K562 (cell line): ENCODE data around the gene RTL10. TPM values are rescaled to one million over a fixed set of nuclear protein-coding genes. Genes with fewer than 3 reads are reported as not detected.

Experiments
- ATAC-seq: fragments of 200-7000 bp; cut with Tn5 transposase; 3 replicates; pipeline ENCODE4 v1.9.1; 2020; ENCODE audit warnings: moderate library complexity
- BruUV-seq: library from RNA; stranded (reverse); fragments of 400-500 nt; replicated peaks from 2 replicates; lab custom pipeline; 2021; lab: Mats Ljungman, UMichigan
- CTCF ChIA-PET: fragments of 300-600 bp; formaldehyde crosslinking; extraction: SDS; loops from one replicate; lab custom pipeline; 2021; ENCODE audit warnings: low intra/inter-chr PET ratio; lab: Yijun Ruan, JAX
- POLR2A ChIA-PET: fragments of 300-600, 350-650 bp; sonication (Branson Sonifier 250); formaldehyde crosslinking; extraction: SDS; loops from one replicate; lab custom pipeline; 2021; ENCODE audit warnings: antibody characterized with exemption, inconsistent platforms; lab: Yijun Ruan, JAX
- DNase-seq, 4 experiments: peaks; one replicate each; pipeline versions ENCODE4 v3.0.0 to v3.0.0-alpha.2; 2011 to 2018; ENCODE audit warnings: low spot score in 3 of 4, mixed read lengths in 3 of 4; ENCODE audit errors: extremely low read depth in 1 of 4
- FAIRE-seq: peaks from 2 replicates; lab custom pipeline; 2011; peaks lifted over from hg19 to GRCh38; lab: Jason Lieb, UNC
- H2AFZ ChIP-seq: 2 replicates; pipeline ENCODE4 v1.6.0; 2011; ENCODE audit warnings: low read depth, low read length, control low read depth, inconsistent platforms
- H3K27ac ChIP-seq: fragments of 200-600 bp; 3 replicates; pipeline ENCODE4 v1.8.0; 2011; ENCODE audit warnings: low read depth, mild to moderate bottlenecking, control low read depth, inconsistent platforms, low read length, moderate library complexity, mixed read lengths; ENCODE audit errors: extremely low read depth
- H3K27me3 ChIP-seq, 2 experiments: fragments of 300-600 bp in 1 of 2; 2 replicates in 1 of 2; 3 replicates in 1 of 2; pipeline versions ENCODE4 v1.6.0 to v1.8.0; 2011; ENCODE audit warnings: inconsistent platforms in 2 of 2, low read length in 2 of 2, mild to moderate bottlenecking in 1 of 2, mixed read lengths in 1 of 2, moderate library complexity in 1 of 2; ENCODE audit not compliant: control insufficient read depth in 2 of 2, insufficient read depth in 2 of 2
- H3K36me3 ChIP-seq: fragments of 300-600 bp; 3 replicates; pipeline ENCODE4 v1.8.0; 2011; ENCODE audit warnings: mild to moderate bottlenecking, low read length, inconsistent platforms; ENCODE audit not compliant: control insufficient read depth, insufficient read depth
- H3K4me1 ChIP-seq, 2 experiments: fragments of 200-600 bp in 1 of 2; replicated peaks in 1 of 2; 2 replicates in 1 of 2; 3 replicates in 1 of 2; pipeline versions ENCODE4 v1.5.1 to v1.8.0; 2011; ENCODE audit warnings: inconsistent platforms in 2 of 2, low read length in 2 of 2, mild to moderate bottlenecking in 1 of 2, mixed read lengths in 1 of 2, moderate library complexity in 1 of 2; ENCODE audit not compliant: control insufficient read depth in 2 of 2, insufficient read depth in 2 of 2
- H3K4me2 ChIP-seq: 2 replicates; pipeline ENCODE4 v1.6.1; 2011; ENCODE audit warnings: low read length, control low read depth, inconsistent platforms, mixed read lengths; ENCODE audit not compliant: insufficient read depth
- H3K4me3 ChIP-seq: fragments of 200-600 bp; sonication (generic), shearing (Covaris generic); 2 replicates; pipeline ENCODE4 v1.5.1; 2016; ENCODE audit warnings: control low read depth, inconsistent platforms
- H3K79me2 ChIP-seq: fragments of 200-600 bp; 3 replicates; pipeline ENCODE4 v1.8.0; 2011; ENCODE audit warnings: low read length, inconsistent platforms; ENCODE audit not compliant: control insufficient read depth, insufficient read depth
- H3K9ac ChIP-seq, 2 experiments: 2 replicates each; pipeline versions ENCODE4 v1.6.0 to v1.6.1; 2011; ENCODE audit warnings: low read depth in 2 of 2, low read length in 2 of 2, control low read depth in 1 of 2, inconsistent platforms in 1 of 2, mild to moderate bottlenecking in 1 of 2, mixed read lengths in 1 of 2; ENCODE audit not compliant: insufficient read depth in 1 of 2
- H3K9me1 ChIP-seq: one replicate; pipeline ENCODE4 v1.6.0; 2011; ENCODE audit warnings: inconsistent platforms, mild to moderate bottlenecking, low read length, moderate library complexity; ENCODE audit not compliant: control insufficient read depth, insufficient read depth
- H3K9me3 ChIP-seq: replicated peaks from 2 replicates; pipeline ENCODE4 v1.5.1; 2011; ENCODE audit warnings: low read depth, low read length, inconsistent platforms; ENCODE audit not compliant: control insufficient read depth, insufficient read depth
- H4K20me1 ChIP-seq: replicated peaks from 2 replicates; pipeline ENCODE4 v1.6.1; 2011; ENCODE audit warnings: low read length, inconsistent platforms, mixed read lengths; ENCODE audit not compliant: control insufficient read depth, insufficient read depth
- SIN3B ChIP-seq: fragments of 450-650 bp; IDR thresholded peaks from 2 replicates; pipeline ENCODE4 v1.6.1; 2017; ENCODE audit warnings: low read depth, mild to moderate bottlenecking, moderate library complexity
- TSC22D4 ChIP-seq: fragments of 450-650 bp; IDR thresholded peaks from 2 replicates; pipeline ENCODE4 v1.6.1; 2016; ENCODE audit warnings: missing genetic modification characterization, missing biosample characterization, control low read depth
- ZNF133 ChIP-seq: fragments of 250-450 bp; sonication (Bioruptor Pico); IDR thresholded peaks from 2 replicates; pipeline ENCODE4 v1.4.0; 2020; ENCODE audit warnings: mild to moderate bottlenecking
- ZNF431 ChIP-seq: sonication (generic); formaldehyde crosslinking; IDR thresholded peaks from 2 replicates; pipeline ENCODE4 v1.8.0; 2022; ENCODE audit warnings: mild to moderate bottlenecking, missing genetic modification reagents
- WGBS: fragments of 100-300 bp; shearing (Covaris generic); methylation state at CpG from one replicate; pipeline ENCODE4 v1.1.6; 2016; ENCODE audit warnings: low coverage, mixed read lengths; ENCODE audit not compliant: insufficient coverage; ENCODE audit errors: missing lambda C conversion rate; 5-methylcytosine and 5-hydroxymethylcytosine counted together
- in situ Hi-C: fragments of 300-500 bp; cut with MboI; formaldehyde crosslinking; loops from 4 replicates; pipeline ENCODE4 v1.15.0; 2018; ENCODE audit warnings: inconsistent platforms, mixed read lengths
- intact Hi-C: fragments of 100-400 bp; cut with micrococcal nuclease; formaldehyde crosslinking; loops from 2 replicates; pipeline ENCODE4 v1.14.2; 2022
- polyA plus RNA-seq, 8 experiments: library from polyadenylated mRNA; depleted of rRNA in 4 of 8; stranded (reverse) in 5 of 8; unstranded in 3 of 8; fragments of >200 nt; fragmentation: Nextera tagmentation in 2 of 8; fragmentation: Illumina TruSeq in 1 of 8; extraction: Ambion mirVana in 2 of 8; extraction: Trizol in 1 of 8; gene quantifications; 2 replicates each; pipeline versions ENCODE4 v1.2.1 to v1.2.3, GENCODE V29; 2011 to 2014; ENCODE audit warnings: inconsistent platforms in 1 of 8, missing spikeins in 1 of 8
- total RNA-seq, 7 experiments: library from RNA; depleted of rRNA in 6 of 7; stranded (reverse); fragments of >200 nt in 6 of 7; fragmentation: Illumina TruSeq in 2 of 7; extraction: Trizol in 2 of 7; gene quantifications; 2 replicates each; pipeline versions ENCODE4 v1.2.1 to v1.2.3, GENCODE V29; 2011 to 2021; ENCODE audit warnings: low replicate concordance in 1 of 7
- TF ChIP-seq, protein P1 (sequence below), 2 experiments: fragments of 450-650 bp in 1 of 2; sonication (generic) in 1 of 2; formaldehyde crosslinking in 1 of 2; IDR thresholded peaks in 1 of 2; conservative IDR thresholded peaks in 1 of 2; 2 replicates each; pipeline versions ENCODE4 v1.6.1 to v1.8.1; 2016 to 2023; ENCODE audit warnings: mild to moderate bottlenecking in 2 of 2, moderate library complexity in 2 of 2, inconsistent platforms in 1 of 2, missing genetic modification reagents in 1 of 2
- TF ChIP-seq, protein P2 (sequence below): sonication (generic); formaldehyde crosslinking; IDR thresholded peaks from 2 replicates; pipeline ENCODE4 v1.8.1; 2023; ENCODE audit warnings: mild to moderate bottlenecking, missing genetic modification reagents, moderate library complexity

Gene RTL10
- total and polyA plus RNA-seq, 9 of the 15 experiments (the other 6 are each of a cell fraction or from before 2014, with no cell fraction given) = 19.8 to 75.5 (median 32.5) TPM

DNA sequence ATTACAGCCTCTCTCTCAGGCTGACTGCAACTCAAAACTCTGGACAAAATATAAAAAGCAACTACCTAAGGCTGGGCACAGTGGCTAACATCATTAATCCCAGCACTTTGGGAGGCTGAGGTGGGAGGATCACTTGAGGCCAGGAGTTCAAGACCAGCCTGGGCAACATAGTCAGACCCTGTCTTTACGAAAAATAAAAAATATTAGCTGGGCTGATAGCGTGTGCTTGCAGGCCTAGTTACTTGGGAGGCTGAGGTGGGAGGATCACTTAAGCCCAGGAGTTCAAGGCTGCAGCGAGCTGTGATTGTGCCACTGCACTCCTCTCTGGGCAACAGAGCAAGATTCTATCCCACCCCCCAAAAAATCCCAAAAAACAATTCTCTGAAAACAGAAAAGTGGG is 22.7 kb downstream of the RTL10 start (continued):
- TF ChIP-seq ZNF431 = 0 out of 2 replicates have a peak, but pooled peaks have one; percentile 21

DNA sequence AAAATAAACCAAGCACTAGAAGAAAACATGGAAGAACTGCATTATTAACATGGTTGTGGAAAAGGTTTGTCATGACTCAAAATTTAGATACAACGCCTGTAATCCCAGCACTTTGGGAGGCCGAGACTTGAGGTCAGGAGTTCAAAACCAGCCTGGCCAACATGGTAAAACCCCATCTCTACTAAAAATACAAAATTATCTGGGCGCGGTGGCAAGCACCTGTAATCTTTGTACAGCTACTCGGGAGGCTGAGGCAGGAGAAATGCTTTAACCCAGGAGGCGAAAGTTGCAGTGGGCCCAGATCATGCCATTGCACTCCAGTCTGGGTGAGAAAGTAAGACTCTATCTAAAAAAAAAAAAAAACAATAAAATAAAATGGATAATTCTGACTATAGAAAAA is 23.7 kb downstream of the RTL10 start:
- no peaks in the 10 kb centered on the region for H3K36me3 ChIP-seq
- ATAC-seq (no peak), DNase-seq (no peak), FAIRE-seq (no peak)
- no peaks in the 10 kb centered on the region for H3K27me3 ChIP-seq
- H3K4me3 ChIP-seq = no peak overlapping the region
- ChIA-PET CTCF (no interaction called here), POLR2A (interaction anchor here (0.7 to 16.0 kb wide), 6 partner anchors 10 to 89 kb away, joined by 3 to 247 read pairs (median 22); partner anchors contain the start of genes GNB1L and RTL10)
- no peaks in the 10 kb centered on the region for H4K20me1 ChIP-seq
- WGBS = 74% methylated on average over 6 of the region's 6 CpGs
- no peaks in the 10 kb centered on the region for H3K9me1 ChIP-seq
- peaks cover 0 to 13% of the 10 kb centered on the region in 2 experiments; a peak in 3 of 5 replicates for H3K4me1 ChIP-seq
- H3K4me2 ChIP-seq = no peak overlapping the region
- no TSS peak for BruUV-seq
- no peak for TF ChIP-seq ZNF133
- TF ChIP-seq, protein P1, sequence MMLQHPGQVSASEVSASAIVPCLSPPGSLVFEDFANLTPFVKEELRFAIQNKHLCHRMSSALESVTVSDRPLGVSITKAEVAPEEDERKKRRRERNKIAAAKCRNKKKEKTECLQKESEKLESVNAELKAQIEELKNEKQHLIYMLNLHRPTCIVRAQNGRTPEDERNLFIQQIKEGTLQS (IDR thresholded peaks at IDR 0.05) = no peak
- TF ChIP-seq, protein P1 (CRISPR knock-in tag; conservative IDR thresholded peaks at IDR 0.05) = 0 out of 2 replicates have a peak, but pooled peaks have one; percentile 65
- 0 out of 2 replicates have a peak, but pooled peaks have one; percentile 54 for TF ChIP-seq TSC22D4 (tag)
- TF ChIP-seq SIN3B = 0 out of 2 replicates have a peak, but pooled peaks have one; percentile 37
- TF ChIP-seq, protein P2, sequence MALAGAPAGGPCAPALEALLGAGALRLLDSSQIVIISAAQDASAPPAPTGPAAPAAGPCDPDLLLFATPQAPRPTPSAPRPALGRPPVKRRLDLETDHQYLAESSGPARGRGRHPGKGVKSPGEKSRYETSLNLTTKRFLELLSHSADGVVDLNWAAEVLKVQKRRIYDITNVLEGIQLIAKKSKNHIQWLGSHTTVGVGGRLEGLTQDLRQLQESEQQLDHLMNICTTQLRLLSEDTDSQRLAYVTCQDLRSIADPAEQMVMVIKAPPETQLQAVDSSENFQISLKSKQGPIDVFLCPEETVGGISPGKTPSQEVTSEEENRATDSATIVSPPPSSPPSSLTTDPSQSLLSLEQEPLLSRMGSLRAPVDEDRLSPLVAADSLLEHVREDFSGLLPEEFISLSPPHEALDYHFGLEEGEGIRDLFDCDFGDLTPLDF (CRISPR knock-in tag) = peak; percentile 31; the same call in 1 of the 2 replicates
- H2AFZ ChIP-seq = no peak overlapping the region
- no peaks in the 10 kb centered on the region; the same call in 1 of the 2 replicates for H3K9me3 ChIP-seq
- in situ Hi-C loops = no loop called here
- intact Hi-C loops = no loop called here
- H3K79me2 ChIP-seq = no peaks in the 10 kb centered on the region
- H3K27ac ChIP-seq = no peak overlapping the region
- no peak overlapping the region for H3K9ac ChIP-seq
